H7 (cell line): ENCODE data around the gene GPR18. TPM values are rescaled to one million over a fixed set of nuclear protein-coding genes. Genes with fewer than 3 reads are reported as not detected.
"Not testable (repeated sequence)": the region's sequence is repeated elsewhere in the genome, so short reads cannot be mapped to it uniquely, and the experiment has no call there.

Source experiments
- DNase-seq: peaks from one replicate; pipeline ENCODE4 v3.0.0; 2012
- H3K27me3 ChIP-seq: 2 replicates; pipeline ENCODE4 v1.6.0; 2011; ENCODE audit warnings: mild to moderate bottlenecking, low read length; ENCODE audit not compliant: control insufficient read depth, insufficient read depth
- H3K36me3 ChIP-seq: replicated peaks from 2 replicates; pipeline ENCODE4 v1.5.1; 2011; ENCODE audit warnings: low read length; ENCODE audit not compliant: control insufficient read depth, insufficient read depth
- H3K4me3 ChIP-seq: 2 replicates; pipeline ENCODE4 v1.5.1; 2011; ENCODE audit warnings: low read depth, mild to moderate bottlenecking, control low read depth, low read length, moderate library complexity; ENCODE audit not compliant: insufficient read depth
- total RNA-seq: library from RNA; depleted of rRNA; stranded (reverse); fragments of >200 nt; shearing (Covaris generic); gene quantifications from 2 replicates; pipeline ENCODE4 v1.2.3, GENCODE V29; 2014

The GPR18 gene
- total RNA-seq, 1 experiment from 2014 or later: 0.10 TPM

- not testable (repeated sequence) for H3K36me3 ChIP-seq, H3K4me3 ChIP-seq, DNase-seq, H3K27me3 ChIP-seq
These were observed 8.6 kb downstream of the GPR18 start for GRCh38 chr13:99249606-99250005.

GRCh38 chr13:99249178-99249577 lies 9.0 kb downstream of the GPR18 start:
- DNase-seq, H3K27me3 ChIP-seq, H3K36me3 ChIP-seq, H3K4me3 ChIP-seq: not testable (repeated sequence)

DNA sequence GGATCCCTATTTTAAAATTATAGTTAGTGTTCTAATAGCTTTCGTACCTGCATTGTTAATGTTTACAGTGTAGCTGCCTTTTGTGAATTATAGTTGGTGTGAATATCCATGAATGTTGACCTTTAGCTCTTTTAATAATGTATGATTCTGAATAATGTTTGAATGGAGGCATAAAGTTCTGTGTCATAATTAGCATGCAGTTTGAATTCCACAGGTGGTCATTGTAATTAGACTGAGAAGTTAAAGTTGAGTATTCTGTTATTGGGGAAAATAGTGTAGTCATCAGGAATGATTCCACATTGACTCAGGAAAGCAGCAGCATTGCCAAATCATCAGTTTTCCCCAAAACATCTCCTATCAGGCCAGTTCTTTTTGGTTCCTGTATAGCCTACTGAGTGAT lies 12.1 kb downstream of the GPR18 start:
- Histone ChIP-seq H3K36me3 (no peaks in the 10 kb centered on the region; the same call in none of the 2 replicates), H3K4me3 (no peak overlapping the region), H3K27me3 (no peaks in the 10 kb centered on the region)
- no peak for DNase-seq

- DNase-seq: no peak
- peaks cover 8% of the 10 kb centered on the region for H3K36me3 ChIP-seq
- no peak overlapping the region for H3K4me3 ChIP-seq
- no peaks in the 10 kb centered on the region for H3K27me3 ChIP-seq
These were observed 20.1 kb downstream of the GPR18 start for GRCh38 chr13:99237981-99238662.

DNA sequence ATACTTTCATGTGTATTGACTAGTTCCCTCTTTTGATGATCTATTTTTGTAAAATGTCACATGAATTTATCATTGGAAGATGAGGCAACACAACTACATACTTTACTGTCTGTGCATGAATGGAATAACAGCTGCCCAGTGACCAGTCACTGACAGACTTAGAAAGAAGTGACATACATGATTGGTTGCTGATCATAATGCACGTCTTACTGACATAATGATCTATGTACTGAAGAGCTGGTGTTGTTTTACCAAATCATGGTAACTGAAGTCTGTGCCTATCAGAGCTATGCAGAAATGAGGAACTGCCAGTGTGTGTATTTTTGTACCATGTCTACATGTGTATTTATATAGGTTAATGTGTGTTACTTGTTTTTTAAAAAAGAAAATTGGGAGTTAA lies 26.5 kb downstream of the GPR18 start:
- no peak for DNase-seq
- Histone ChIP-seq H3K27me3 (no peaks in the 10 kb centered on the region), H3K4me3 (no peak overlapping the region), H3K36me3 (no peaks in the 10 kb centered on the region)

GRCh38 chr13:99230991-99231390 lies 27.2 kb downstream of the GPR18 start:
- H3K36me3 ChIP-seq: no peaks in the 10 kb centered on the region
- DNase-seq: no peak
- H3K4me3 ChIP-seq: no peak overlapping the region
- H3K27me3 ChIP-seq: no peaks in the 10 kb centered on the region

DNA sequence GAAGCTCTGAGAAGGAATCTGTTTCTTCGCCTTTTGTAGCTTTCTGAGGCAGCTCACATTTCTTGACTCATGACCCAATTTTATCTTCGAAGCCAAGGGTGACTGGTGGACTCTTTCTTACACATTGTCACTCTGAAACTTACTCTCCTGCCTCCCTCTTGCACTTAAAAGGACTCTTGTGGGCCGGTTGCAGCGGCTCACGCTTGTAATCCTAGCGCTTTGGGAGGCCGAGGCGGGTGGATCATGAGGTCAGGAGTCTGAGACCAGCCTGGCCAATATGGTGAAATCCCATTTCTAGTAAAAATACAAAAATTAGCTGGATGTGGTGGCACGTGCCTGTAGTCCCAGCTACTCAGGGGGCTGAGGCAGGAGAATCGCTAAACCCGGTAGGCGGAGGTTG lies 27.6 kb downstream of the GPR18 start:
- not testable (repeated sequence) for H3K4me3 ChIP-seq, H3K36me3 ChIP-seq, H3K27me3 ChIP-seq, DNase-seq

DNA sequence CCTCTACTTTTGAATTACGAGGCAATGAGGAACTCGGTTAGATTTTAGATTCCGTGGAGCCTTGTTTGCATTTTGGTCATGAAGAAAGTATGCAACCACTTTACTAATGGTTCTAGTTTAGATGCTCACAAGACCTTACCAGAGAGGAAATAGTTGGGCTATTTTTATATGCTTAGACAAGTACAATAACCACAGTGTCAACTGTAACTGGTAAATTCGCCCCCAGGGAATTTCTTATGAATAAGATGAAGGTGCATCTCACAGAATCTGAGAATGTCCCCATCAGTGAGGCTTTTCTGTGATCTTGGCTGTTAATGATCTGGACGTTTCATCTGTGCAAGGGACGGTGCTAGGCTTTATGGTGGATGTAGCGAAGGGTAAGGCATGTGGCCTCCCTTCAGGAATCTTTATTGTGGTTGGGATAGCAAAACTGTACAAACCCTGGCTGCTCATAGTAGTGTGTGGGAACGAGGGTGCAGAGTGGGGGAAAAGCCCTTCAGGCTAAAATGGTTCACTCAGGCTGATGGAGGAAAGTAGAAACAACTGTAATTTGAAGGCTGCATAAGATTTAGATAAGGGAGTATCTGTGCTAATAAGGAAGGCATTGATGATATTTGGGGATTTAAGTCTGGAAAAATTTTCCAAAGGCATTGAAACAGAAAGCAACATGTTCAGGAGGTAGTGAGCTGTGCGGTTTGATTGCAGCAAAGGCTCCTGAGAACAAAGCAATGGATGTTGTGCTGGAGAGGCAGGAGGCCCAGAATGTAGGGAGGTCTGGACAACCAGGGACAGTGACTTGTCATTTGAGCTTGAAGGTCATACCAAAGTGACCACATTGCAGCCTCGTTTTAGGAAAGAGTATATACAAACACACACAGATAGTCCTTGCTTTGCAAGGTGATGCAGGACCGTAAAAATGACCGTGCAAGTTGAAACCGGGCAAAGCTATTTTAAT lies 29.2 kb downstream of the GPR18 start:
- Histone ChIP-seq H3K4me3 (no peak overlapping the region), H3K36me3 (no peaks in the 10 kb centered on the region), H3K27me3 (no peaks in the 10 kb centered on the region)
- DNase-seq: no peak

- no peak for DNase-seq
- Histone ChIP-seq H3K27me3 (no peaks in the 10 kb centered on the region), H3K4me3 (no peak overlapping the region), H3K36me3 (no peaks in the 10 kb centered on the region)
These were observed 30.1 kb downstream of the GPR18 start for GRCh38 chr13:99227909-99228688.

DNA sequence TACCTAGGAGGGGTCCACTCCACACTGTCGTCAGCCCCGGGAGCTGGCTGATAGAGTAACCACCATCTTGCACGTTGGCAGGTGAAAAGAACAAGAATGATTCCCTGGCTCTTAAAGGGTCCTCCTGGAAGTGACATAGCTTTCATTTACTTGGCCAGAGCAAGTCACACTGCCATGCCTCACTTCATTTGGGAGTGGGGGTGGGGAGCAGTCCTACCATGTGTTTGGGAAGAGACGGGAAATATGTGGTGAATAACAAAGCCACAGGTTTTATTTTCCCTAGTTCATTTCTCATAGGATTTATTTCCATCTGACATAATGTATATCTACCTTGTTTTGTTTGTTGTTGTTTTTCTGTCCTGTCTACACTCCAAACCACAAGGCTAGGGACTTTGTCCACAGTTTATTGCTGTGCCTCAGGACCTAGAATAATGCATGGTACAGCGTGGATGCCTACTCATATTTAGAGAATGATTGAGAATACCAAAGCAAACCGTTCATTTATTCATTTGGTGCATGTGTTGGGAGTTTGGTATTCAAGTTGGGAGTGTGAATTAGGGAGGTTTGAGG lies 30.8 kb downstream of the GPR18 start:
- Histone ChIP-seq H3K4me3 (no peak overlapping the region), H3K27me3 (no peaks in the 10 kb centered on the region)
- DNase-seq: no peak

GRCh38 chr13:99226513-99226912 lies 31.7 kb downstream of the GPR18 start:
- no peak for DNase-seq
- no peaks in the 10 kb centered on the region for H3K36me3 ChIP-seq
- no peaks in the 10 kb centered on the region for H3K27me3 ChIP-seq

More for the DNA sequence above, 30.8 kb downstream of the GPR18 start:
- no peaks in the 10 kb centered on the region for H3K36me3 ChIP-seq

DNA sequence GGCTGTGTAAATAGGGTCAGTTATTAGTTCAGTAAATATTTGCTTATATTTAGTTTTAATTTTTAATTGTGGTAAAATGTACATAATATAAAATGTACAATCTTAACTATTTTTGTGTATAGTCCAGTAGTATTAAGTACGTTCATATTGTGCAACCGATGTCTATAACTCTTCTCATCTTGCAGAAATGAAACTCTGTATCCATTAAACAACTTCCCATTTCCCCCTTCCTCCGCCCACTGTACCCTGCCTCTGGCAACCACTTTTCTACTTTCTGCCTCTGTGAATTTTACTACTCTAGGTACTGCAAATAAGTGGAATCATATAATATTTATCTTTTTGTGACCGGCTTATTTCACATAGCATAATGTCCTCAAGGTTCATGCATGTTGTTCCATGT lies 33.1 kb downstream of the GPR18 start:
- no peak for DNase-seq
- Histone ChIP-seq H3K4me3 (no peak overlapping the region), H3K36me3 (no peaks in the 10 kb centered on the region), H3K27me3 (no peaks in the 10 kb centered on the region)

More at GRCh38 chr13:99226513-99226912, 31.7 kb downstream of the GPR18 start:
- H3K4me3 ChIP-seq: no peak overlapping the region

GRCh38 chr13:99224021-99224420 lies 34.2 kb downstream of the GPR18 start:
- H3K36me3 ChIP-seq: no peaks in the 10 kb centered on the region
- H3K27me3 ChIP-seq: no peaks in the 10 kb centered on the region
- DNase-seq: no peak
- no peak overlapping the region for H3K4me3 ChIP-seq

DNA sequence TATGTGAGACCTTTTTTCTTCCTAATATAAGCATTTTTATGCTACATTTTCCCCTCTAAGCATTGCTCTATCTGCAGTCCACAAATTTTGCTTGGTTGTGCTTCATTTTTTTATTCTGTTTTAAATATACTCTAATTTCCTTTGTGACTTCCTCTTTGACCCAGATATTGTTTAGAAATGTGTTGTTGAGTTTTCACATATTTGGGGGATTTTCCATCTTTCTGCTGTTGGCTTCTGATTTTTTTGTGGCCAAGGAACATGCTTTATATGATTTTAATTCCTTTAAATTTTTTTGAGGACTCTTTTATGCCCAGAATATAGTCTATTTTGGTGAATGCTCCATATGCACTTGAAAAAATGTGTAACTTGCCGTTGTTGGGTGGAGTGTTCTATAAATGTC lies 34.6 kb downstream of the GPR18 start:
- Histone ChIP-seq H3K27me3 (no peaks in the 10 kb centered on the region), H3K4me3 (no peak overlapping the region), H3K36me3 (no peaks in the 10 kb centered on the region)
- no peak for DNase-seq
